Measurements from ENCODE around the gene CCBE1. TPM values are rescaled to one million over a fixed set of nuclear protein-coding genes. Genes with fewer than 3 reads are reported as not detected.

The CCBE1 gene
- total and polyA plus RNA-seq, 10 donors: 0.06 to 0.93 (median 0.23) TPM

GRCh38 chr18:59616501-59616900 lies 80.7 kb downstream of the CCBE1 start:
- Histone ChIP-seq H3K36me3 (no peaks in the 10 kb centered on the region), H3K4me1 (no peaks in the 10 kb centered on the region), H3K27me3 (replicated peaks in 1 of 7) (peaks cover 0 to 8% (median 0%) of the 10 kb centered on the region in 7 donors), H3K4me3 (no peak overlapping the region), H3K9me3 (no peaks in the 10 kb centered on the region), H3K27ac (no peak overlapping the region)
- intact Hi-C loops (cut with DNase I; ENCODE audit: low total_unique reads): no loop called here
- TF ChIP-seq POLR2AphosphoS5 (IDR thresholded peaks at IDR 0.05): no peak
- TF ChIP-seq, protein P1, sequence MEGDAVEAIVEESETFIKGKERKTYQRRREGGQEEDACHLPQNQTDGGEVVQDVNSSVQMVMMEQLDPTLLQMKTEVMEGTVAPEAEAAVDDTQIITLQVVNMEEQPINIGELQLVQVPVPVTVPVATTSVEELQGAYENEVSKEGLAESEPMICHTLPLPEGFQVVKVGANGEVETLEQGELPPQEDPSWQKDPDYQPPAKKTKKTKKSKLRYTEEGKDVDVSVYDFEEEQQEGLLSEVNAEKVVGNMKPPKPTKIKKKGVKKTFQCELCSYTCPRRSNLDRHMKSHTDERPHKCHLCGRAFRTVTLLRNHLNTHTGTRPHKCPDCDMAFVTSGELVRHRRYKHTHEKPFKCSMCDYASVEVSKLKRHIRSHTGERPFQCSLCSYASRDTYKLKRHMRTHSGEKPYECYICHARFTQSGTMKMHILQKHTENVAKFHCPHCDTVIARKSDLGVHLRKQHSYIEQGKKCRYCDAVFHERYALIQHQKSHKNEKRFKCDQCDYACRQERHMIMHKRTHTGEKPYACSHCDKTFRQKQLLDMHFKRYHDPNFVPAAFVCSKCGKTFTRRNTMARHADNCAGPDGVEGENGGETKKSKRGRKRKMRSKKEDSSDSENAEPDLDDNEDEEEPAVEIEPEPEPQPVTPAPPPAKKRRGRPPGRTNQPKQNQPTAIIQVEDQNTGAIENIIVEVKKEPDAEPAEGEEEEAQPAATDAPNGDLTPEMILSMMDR (IDR thresholded peaks at IDR 0.05 in 8 of 11, conservative IDR thresholded peaks at IDR 0.05 in 3 of 11): no peak
- TF ChIP-seq POLR2A (IDR thresholded peaks at IDR 0.05): no peak
- 80 to 86% (median 83%) methylated on average over 6 of the region's 6 CpGs for WGBS, 5 donors
- DNase-seq: no peak

DNA sequence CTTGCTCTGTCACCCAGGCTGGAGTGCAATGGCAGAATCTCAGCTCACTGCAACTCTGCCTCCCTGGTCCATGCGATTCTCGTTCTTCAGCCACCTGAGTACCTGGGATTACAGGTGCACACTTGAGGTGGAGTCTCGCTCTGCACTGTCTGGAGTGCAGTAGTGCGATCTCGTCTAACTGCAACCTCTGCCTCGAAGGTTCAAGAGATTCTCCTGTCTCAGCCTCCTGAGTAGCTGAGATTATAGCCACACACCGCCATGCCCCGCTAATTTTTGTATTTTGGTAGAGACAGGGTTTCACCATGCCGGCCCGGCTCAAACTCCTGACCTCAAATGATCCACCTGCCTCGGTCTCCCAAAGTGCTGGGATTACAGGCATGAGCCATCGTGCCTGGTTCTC lies 83.3 kb downstream of the CCBE1 start:
- Histone ChIP-seq H3K4me3 (no peak overlapping the region), H3K27me3 (replicated peaks in 1 of 7) (no peaks in the 10 kb centered on the region), H3K27ac (no peak overlapping the region), H3K4me1 (no peaks in the 10 kb centered on the region), H3K9me3 (no peaks in the 10 kb centered on the region), H3K36me3 (no peaks in the 10 kb centered on the region)
- DNase-seq: no peak
- TF ChIP-seq POLR2AphosphoS5 (IDR thresholded peaks at IDR 0.05) (no peak), POLR2A (IDR thresholded peaks at IDR 0.05) (no peak)
- TF ChIP-seq, protein P1 (IDR thresholded peaks at IDR 0.05 in 8 of 11, conservative IDR thresholded peaks at IDR 0.05 in 3 of 11): no peak
- intact Hi-C loops (cut with DNase I; ENCODE audit: low total_unique reads): no loop called here
- 88 to 97% (median 93%) methylated on average over 12 of the region's 12 CpGs for WGBS, 5 donors

- Histone ChIP-seq H3K4me3 (no peak overlapping the region), H3K4me1 (no peaks in the 10 kb centered on the region), H3K9me3 (no peaks in the 10 kb centered on the region), H3K27me3 (replicated peaks in 1 of 7) (no peaks in the 10 kb centered on the region), H3K27ac (no peak overlapping the region), H3K36me3 (no peaks in the 10 kb centered on the region)
- TF ChIP-seq POLR2AphosphoS5 (IDR thresholded peaks at IDR 0.05) (no peak), POLR2A (IDR thresholded peaks at IDR 0.05) (no peak)
- TF ChIP-seq, protein P1 (IDR thresholded peaks at IDR 0.05 in 8 of 11, conservative IDR thresholded peaks at IDR 0.05 in 3 of 11): no peak
- intact Hi-C loops (cut with DNase I; ENCODE audit: low total_unique reads): no loop called here
- 50 to 95% (median 78%) methylated on average over 1 of the region's 1 CpG for WGBS, 5 donors
- DNase-seq: no peak
Observed at GRCh38 chr18:59612381-59612780, 84.8 kb downstream of the CCBE1 start.

DNA sequence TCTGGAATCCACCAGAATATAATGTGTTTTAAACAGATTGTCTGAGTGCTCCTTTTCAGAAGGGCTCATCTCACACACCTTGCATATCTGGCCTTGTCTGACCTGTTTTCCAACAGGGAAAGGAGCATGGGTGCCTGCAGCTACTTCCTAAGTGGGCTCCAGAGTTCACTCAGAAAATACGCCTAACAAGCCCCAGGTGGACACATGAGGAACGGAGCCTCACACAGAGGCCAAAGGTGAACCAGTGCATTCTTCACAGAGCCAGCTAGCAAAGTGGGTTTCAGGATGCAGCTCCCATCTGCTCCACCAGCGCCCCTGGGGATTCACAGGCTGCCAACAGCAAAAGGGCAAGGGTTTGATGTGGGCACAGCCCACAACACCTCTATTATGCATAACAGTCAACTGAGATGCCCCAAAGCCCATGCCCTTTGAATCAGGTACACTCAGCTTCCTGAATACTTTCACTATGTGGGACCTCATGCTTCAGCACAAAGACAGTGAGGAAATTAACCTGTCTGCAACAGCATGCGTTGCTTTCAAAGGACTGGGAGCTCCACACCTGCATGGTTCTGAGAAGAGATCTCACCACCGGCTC lies 86.6 kb downstream of the CCBE1 start:
- WGBS, 5 donors: 58 to 86% (median 79%) methylated on average over 5 of the region's 5 CpGs
- H3K27ac ChIP-seq: no peak overlapping the region
- no peaks in the 10 kb centered on the region for H3K4me1 ChIP-seq

More for the DNA sequence above, 86.6 kb downstream of the CCBE1 start:
- no peak for DNase-seq
- TF ChIP-seq, protein P1 (IDR thresholded peaks at IDR 0.05 in 8 of 11, conservative IDR thresholded peaks at IDR 0.05 in 3 of 11): no peak
- no peak for TF ChIP-seq POLR2AphosphoS5 (IDR thresholded peaks at IDR 0.05)
- TF ChIP-seq POLR2A (IDR thresholded peaks at IDR 0.05): no peak
- Histone ChIP-seq H3K27me3 (replicated peaks in 1 of 7) (no peaks in the 10 kb centered on the region), H3K4me3 (no peak overlapping the region), H3K9me3 (no peaks in the 10 kb centered on the region), H3K36me3 (no peaks in the 10 kb centered on the region)
- intact Hi-C loops (cut with DNase I; ENCODE audit: low total_unique reads): no loop called here
